K562 (cell line): ENCODE results near the gene CDPF1. TPM values are rescaled to one million over a fixed set of nuclear protein-coding genes. Genes with fewer than 3 reads are reported as not detected.

Experiments
- ATAC-seq: fragments of 200-7000 bp; cut with Tn5 transposase; 3 replicates; pipeline ENCODE4 v1.9.1; 2020; ENCODE audit warnings: moderate library complexity
- BruUV-seq: library from RNA; stranded (reverse); fragments of 400-500 nt; replicated peaks from 2 replicates; lab custom pipeline; 2021; lab: Mats Ljungman, UMichigan
- CTCF ChIA-PET: fragments of 300-600 bp; formaldehyde crosslinking; extraction: SDS; loops from one replicate; lab custom pipeline; 2021; ENCODE audit warnings: low intra/inter-chr PET ratio; lab: Yijun Ruan, JAX
- POLR2A ChIA-PET: fragments of 300-600, 350-650 bp; sonication (Branson Sonifier 250); formaldehyde crosslinking; extraction: SDS; loops from one replicate; lab custom pipeline; 2021; ENCODE audit warnings: antibody characterized with exemption, inconsistent platforms; lab: Yijun Ruan, JAX
- DNase-seq, 4 experiments: peaks; one replicate each; pipeline versions ENCODE4 v3.0.0 to v3.0.0-alpha.2; 2011 to 2018; ENCODE audit warnings: low spot score in 3 of 4, mixed read lengths in 3 of 4; ENCODE audit errors: extremely low read depth in 1 of 4
- FAIRE-seq: peaks from 2 replicates; lab custom pipeline; 2011; peaks lifted over from hg19 to GRCh38; lab: Jason Lieb, UNC
- H2AFZ ChIP-seq: 2 replicates; pipeline ENCODE4 v1.6.0; 2011; ENCODE audit warnings: low read depth, low read length, control low read depth, inconsistent platforms
- H3K27ac ChIP-seq: fragments of 200-600 bp; 3 replicates; pipeline ENCODE4 v1.8.0; 2011; ENCODE audit warnings: low read depth, mild to moderate bottlenecking, control low read depth, inconsistent platforms, low read length, moderate library complexity, mixed read lengths; ENCODE audit errors: extremely low read depth
- H3K27me3 ChIP-seq, 2 experiments: fragments of 300-600 bp in 1 of 2; 2 replicates in 1 of 2; 3 replicates in 1 of 2; pipeline versions ENCODE4 v1.6.0 to v1.8.0; 2011; ENCODE audit warnings: inconsistent platforms in 2 of 2, low read length in 2 of 2, mild to moderate bottlenecking in 1 of 2, mixed read lengths in 1 of 2, moderate library complexity in 1 of 2; ENCODE audit not compliant: control insufficient read depth in 2 of 2, insufficient read depth in 2 of 2
- H3K36me3 ChIP-seq: fragments of 300-600 bp; 3 replicates; pipeline ENCODE4 v1.8.0; 2011; ENCODE audit warnings: mild to moderate bottlenecking, low read length, inconsistent platforms; ENCODE audit not compliant: control insufficient read depth, insufficient read depth
- H3K4me1 ChIP-seq, 2 experiments: fragments of 200-600 bp in 1 of 2; replicated peaks in 1 of 2; 2 replicates in 1 of 2; 3 replicates in 1 of 2; pipeline versions ENCODE4 v1.5.1 to v1.8.0; 2011; ENCODE audit warnings: inconsistent platforms in 2 of 2, low read length in 2 of 2, mild to moderate bottlenecking in 1 of 2, mixed read lengths in 1 of 2, moderate library complexity in 1 of 2; ENCODE audit not compliant: control insufficient read depth in 2 of 2, insufficient read depth in 2 of 2
- H3K4me2 ChIP-seq: 2 replicates; pipeline ENCODE4 v1.6.1; 2011; ENCODE audit warnings: low read length, control low read depth, inconsistent platforms, mixed read lengths; ENCODE audit not compliant: insufficient read depth
- H3K4me3 ChIP-seq: fragments of 200-600 bp; sonication (generic), shearing (Covaris generic); 2 replicates; pipeline ENCODE4 v1.5.1; 2016; ENCODE audit warnings: control low read depth, inconsistent platforms
- H3K79me2 ChIP-seq: fragments of 200-600 bp; 3 replicates; pipeline ENCODE4 v1.8.0; 2011; ENCODE audit warnings: low read length, inconsistent platforms; ENCODE audit not compliant: control insufficient read depth, insufficient read depth
- H3K9ac ChIP-seq, 2 experiments: 2 replicates each; pipeline versions ENCODE4 v1.6.0 to v1.6.1; 2011; ENCODE audit warnings: low read depth in 2 of 2, low read length in 2 of 2, control low read depth in 1 of 2, inconsistent platforms in 1 of 2, mild to moderate bottlenecking in 1 of 2, mixed read lengths in 1 of 2; ENCODE audit not compliant: insufficient read depth in 1 of 2
- H3K9me1 ChIP-seq: one replicate; pipeline ENCODE4 v1.6.0; 2011; ENCODE audit warnings: inconsistent platforms, mild to moderate bottlenecking, low read length, moderate library complexity; ENCODE audit not compliant: control insufficient read depth, insufficient read depth
- H3K9me3 ChIP-seq: replicated peaks from 2 replicates; pipeline ENCODE4 v1.5.1; 2011; ENCODE audit warnings: low read depth, low read length, inconsistent platforms; ENCODE audit not compliant: control insufficient read depth, insufficient read depth
- H4K20me1 ChIP-seq: replicated peaks from 2 replicates; pipeline ENCODE4 v1.6.1; 2011; ENCODE audit warnings: low read length, inconsistent platforms, mixed read lengths; ENCODE audit not compliant: control insufficient read depth, insufficient read depth
- MGA ChIP-seq: fragments of 450-650 bp; IDR thresholded peaks from 2 replicates; pipeline ENCODE4 v1.6.1; 2016; ENCODE audit warnings: mild to moderate bottlenecking, moderate library complexity
- MXI1 ChIP-seq: IDR thresholded peaks from 2 replicates; pipeline ENCODE4 v1.6.1; 2011; ENCODE audit warnings: low read depth, mild to moderate bottlenecking, improper control_type of control experiment, low read length
- NCOA1 ChIP-seq: fragments of 450-650 bp; IDR thresholded peaks from 2 replicates; pipeline ENCODE4 v1.6.1; 2016; ENCODE audit warnings: low read depth
- ZBTB11 ChIP-seq, 3 experiments: fragments of 200-800 bp in 1 of 3; fragments of 250-450 bp in 1 of 3; fragments of 450-650 bp in 1 of 3; sonication (Bioruptor Pico) in 1 of 3; sonication (Bioruptor generic) in 1 of 3; formaldehyde crosslinking in 1 of 3; IDR thresholded peaks; 2 replicates each; pipeline versions ENCODE4 v1.6.1 to v1.8.0; 2016 to 2022; ENCODE audit warnings: mild to moderate bottlenecking in 2 of 3, missing genetic modification characterization in 2 of 3, missing compliant biosample characterization in 1 of 3, moderate library complexity in 1 of 3
- WGBS: fragments of 100-300 bp; shearing (Covaris generic); methylation state at CpG from one replicate; pipeline ENCODE4 v1.1.6; 2016; ENCODE audit warnings: low coverage, mixed read lengths; ENCODE audit not compliant: insufficient coverage; ENCODE audit errors: missing lambda C conversion rate; 5-methylcytosine and 5-hydroxymethylcytosine counted together
- in situ Hi-C: fragments of 300-500 bp; cut with MboI; formaldehyde crosslinking; loops from 4 replicates; pipeline ENCODE4 v1.15.0; 2018; ENCODE audit warnings: inconsistent platforms, mixed read lengths
- intact Hi-C: fragments of 100-400 bp; cut with micrococcal nuclease; formaldehyde crosslinking; loops from 2 replicates; pipeline ENCODE4 v1.14.2; 2022
- polyA plus RNA-seq, 8 experiments: library from polyadenylated mRNA; depleted of rRNA in 4 of 8; stranded (reverse) in 5 of 8; unstranded in 3 of 8; fragments of >200 nt; fragmentation: Nextera tagmentation in 2 of 8; fragmentation: Illumina TruSeq in 1 of 8; extraction: Ambion mirVana in 2 of 8; extraction: Trizol in 1 of 8; gene quantifications; 2 replicates each; pipeline versions ENCODE4 v1.2.1 to v1.2.3, GENCODE V29; 2011 to 2014; ENCODE audit warnings: inconsistent platforms in 1 of 8, missing spikeins in 1 of 8
- total RNA-seq, 7 experiments: library from RNA; depleted of rRNA in 6 of 7; stranded (reverse); fragments of >200 nt in 6 of 7; fragmentation: Illumina TruSeq in 2 of 7; extraction: Trizol in 2 of 7; gene quantifications; 2 replicates each; pipeline versions ENCODE4 v1.2.1 to v1.2.3, GENCODE V29; 2011 to 2021; ENCODE audit warnings: low replicate concordance in 1 of 7

Gene CDPF1
- total and polyA plus RNA-seq, 9 of the 15 experiments (the other 6 are each of a cell fraction or from before 2014, with no cell fraction given) = 0.84 to 19.5 (median 9.1) TPM

GRCh38 chr22:46234969-46235368 lies 15.1 kb downstream of the CDPF1 start:
- Histone ChIP-seq H3K27ac (peak overlapping the region; percentile 65), H3K79me2 (no peaks in the 10 kb centered on the region), H3K9ac (peak overlapping the region; percentile 31 to 45; a peak in 2 of 4 replicates), H3K4me1 (peaks cover 24 to 27% of the 10 kb centered on the region in 2 experiments; a peak in 4 of 5 replicates), H3K9me3 (no peaks in the 10 kb centered on the region), H3K27me3 (no peaks in the 10 kb centered on the region), H4K20me1 (no peaks in the 10 kb centered on the region), H2AFZ (peak overlapping the region; percentile 85), H3K4me3 (no peak overlapping the region), H3K4me2 (peak overlapping the region; percentile 75), H3K9me1 (no peaks in the 10 kb centered on the region), H3K36me3 (no peaks in the 10 kb centered on the region)
- ChIA-PET POLR2A (interaction anchor here (1.1 to 1.7 kb wide), 2 partner anchors 11 to 33 kb away, joined by 3 to 10 read pairs; partner anchors contain the start of gene TTC38), CTCF (no interaction called here)
- 0% methylated on average over 12 of the region's 12 CpGs for WGBS
- FAIRE-seq (peak; percentile 88), ATAC-seq (peak; percentile 88), DNase-seq (peak; percentile 72 to 81 (median 74))
- in situ Hi-C loops = no loop called here
- no TSS peak for BruUV-seq
- intact Hi-C loops = no loop called here
- no peak for TF ChIP-seq MXI1
- no peak for TF ChIP-seq NCOA1
- TF ChIP-seq MGA = peak; percentile 67
- 0 out of 6 replicates have a peak, but pooled peaks of 1 of the 3 experiments have one; percentile 18 for TF ChIP-seq ZBTB11 (CRISPR knock-in tag; IDR thresholded peaks at IDR 0.05)
